ENCODE measurements around the gene GFI1.

Gene GFI1

GRCh38 chr1:92487078-92487605, 417 bp upstream of the GFI1 start:
- no peak for DNase-seq

GRCh38 chr1:92485381-92486250, 1.1 kb downstream of the GFI1 start:
- peak; percentile 67 for DNase-seq

- peak; percentile 50 for DNase-seq
These were observed 2.0 kb downstream of the GFI1 start for GRCh38 chr1:92484472-92485380.

GRCh38 chr1:92483610-92484471, 2.9 kb downstream of the GFI1 start:
- peak; percentile 36 for DNase-seq

GRCh38 chr1:92482665-92483609, 3.8 kb downstream of the GFI1 start:
- DNase-seq, result peak; percentile 18

- DNase-seq, result no peak
These were observed 4.6 kb downstream of the GFI1 start for GRCh38 chr1:92481971-92482664.

- no peak for DNase-seq
These were observed 5.2 kb downstream of the GFI1 start for GRCh38 chr1:92481599-92481925.

GRCh38 chr1:92480813-92481598, 5.7 kb downstream of the GFI1 start:
- no peak for DNase-seq

GRCh38 chr1:92480200-92480812, 6.4 kb downstream of the GFI1 start:
- DNase-seq, result no peak

GRCh38 chr1:92479587-92479986, 7.1 kb downstream of the GFI1 start:
- no peak for DNase-seq

GRCh38 chr1:92478393-92478792, 8.3 kb downstream of the GFI1 start:
- DNase-seq, result no peak

- peak; percentile 15 for DNase-seq
These were observed 10.6 kb downstream of the GFI1 start for GRCh38 chr1:92476071-92476631.

GRCh38 chr1:92475029-92475428, 11.7 kb downstream of the GFI1 start:
- no peak for DNase-seq

GRCh38 chr1:92473781-92474495, 12.8 kb downstream of the GFI1 start:
- DNase-seq, result peak; percentile 1

GRCh38 chr1:92470216-92470615, 16.5 kb downstream of the GFI1 start:
- DNase-seq, result no peak

- no peak for DNase-seq
These were observed 19.9 kb downstream of the GFI1 start for GRCh38 chr1:92466683-92467352.

GRCh38 chr1:92465256-92465647, 21.5 kb downstream of the GFI1 start:
- DNase-seq, result no peak

Data from NCI-H69 (cell line).